Bone marrow (tissue), 2 donors: ENCODE measurements around the gene ANXA2.

Source experiments
- DNase-seq, 2 donors: peaks; one replicate each; lab custom pipeline; 2025; lab: John Stamatoyannopoulos, UW

The ANXA2 gene

DNA sequence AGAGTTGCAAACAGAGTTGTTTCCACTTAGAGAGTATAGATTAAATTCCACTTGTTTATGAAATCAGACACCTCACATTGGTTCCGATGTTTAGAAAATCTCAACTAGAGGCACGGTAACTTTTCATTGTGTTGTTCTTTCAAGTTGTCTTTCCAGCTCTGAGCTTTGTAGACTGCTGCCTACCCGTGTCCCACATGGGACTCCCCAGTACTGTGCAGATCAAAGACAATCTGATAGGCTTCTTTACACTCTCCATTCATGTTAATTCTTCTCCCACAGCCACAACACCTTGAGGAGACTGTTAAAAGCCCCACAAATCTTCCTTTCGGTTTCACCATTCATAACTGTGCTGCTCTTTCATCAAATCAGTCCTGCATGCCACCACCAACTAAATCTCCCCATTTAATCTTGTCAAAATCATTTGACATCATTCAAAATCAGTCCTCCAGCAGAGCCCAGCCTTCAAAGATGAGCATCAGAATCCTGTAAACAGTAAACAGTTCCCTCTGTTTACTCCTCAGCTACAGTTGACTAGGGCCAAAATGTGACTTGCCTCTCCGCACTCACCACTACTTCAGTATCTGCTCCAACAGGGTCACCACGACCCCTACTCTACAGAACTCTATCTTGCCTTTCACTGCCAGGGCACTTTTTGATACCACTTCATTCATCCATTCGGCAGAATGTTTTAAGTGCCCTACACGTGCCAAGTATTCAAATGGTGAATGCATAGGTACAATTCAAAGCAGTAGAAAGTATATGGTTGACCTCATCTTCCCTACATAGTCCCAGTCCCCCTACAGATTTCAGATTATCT is 8.3 kb downstream of the ANXA2 start:
- no peak for DNase-seq

DNA sequence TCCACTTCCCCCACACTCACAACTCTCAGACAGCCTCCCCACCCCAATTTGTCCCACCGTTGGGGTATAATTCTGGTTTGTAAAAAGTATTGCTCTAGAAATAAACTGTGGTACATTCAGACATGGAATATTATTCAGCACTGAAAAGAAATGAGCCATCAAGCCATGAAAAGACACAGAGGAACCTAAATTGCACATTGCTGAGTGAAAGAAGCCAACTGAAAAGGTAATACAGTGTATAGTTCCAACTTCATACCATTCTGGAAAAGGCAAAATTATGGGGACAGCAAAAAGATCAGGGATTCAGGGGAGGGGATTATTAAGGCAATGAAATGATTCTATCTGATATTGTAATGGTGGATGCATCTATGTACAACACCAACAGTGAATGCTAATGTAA is 10.5 kb downstream of the ANXA2 start:
- no peak for DNase-seq

DNA sequence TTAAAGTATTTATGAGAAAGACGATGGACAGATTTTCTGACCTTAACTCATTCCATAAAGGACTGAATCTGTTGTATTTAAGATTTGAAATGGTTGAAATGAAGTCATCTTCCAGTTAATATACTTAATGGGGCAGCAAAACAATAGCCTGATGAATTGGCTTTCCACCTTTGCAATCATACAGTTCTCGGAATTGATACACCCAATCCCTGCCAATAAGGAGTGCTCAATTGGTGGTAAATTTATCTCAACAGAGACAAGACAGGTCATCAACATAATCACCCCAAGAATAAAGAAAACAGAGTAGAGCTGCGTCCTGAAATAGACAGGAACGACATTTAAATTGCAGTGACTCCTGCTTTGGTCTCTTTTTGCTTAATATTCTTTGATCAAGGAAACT is 11.2 kb downstream of the ANXA2 start:
- no peak for DNase-seq

DNA sequence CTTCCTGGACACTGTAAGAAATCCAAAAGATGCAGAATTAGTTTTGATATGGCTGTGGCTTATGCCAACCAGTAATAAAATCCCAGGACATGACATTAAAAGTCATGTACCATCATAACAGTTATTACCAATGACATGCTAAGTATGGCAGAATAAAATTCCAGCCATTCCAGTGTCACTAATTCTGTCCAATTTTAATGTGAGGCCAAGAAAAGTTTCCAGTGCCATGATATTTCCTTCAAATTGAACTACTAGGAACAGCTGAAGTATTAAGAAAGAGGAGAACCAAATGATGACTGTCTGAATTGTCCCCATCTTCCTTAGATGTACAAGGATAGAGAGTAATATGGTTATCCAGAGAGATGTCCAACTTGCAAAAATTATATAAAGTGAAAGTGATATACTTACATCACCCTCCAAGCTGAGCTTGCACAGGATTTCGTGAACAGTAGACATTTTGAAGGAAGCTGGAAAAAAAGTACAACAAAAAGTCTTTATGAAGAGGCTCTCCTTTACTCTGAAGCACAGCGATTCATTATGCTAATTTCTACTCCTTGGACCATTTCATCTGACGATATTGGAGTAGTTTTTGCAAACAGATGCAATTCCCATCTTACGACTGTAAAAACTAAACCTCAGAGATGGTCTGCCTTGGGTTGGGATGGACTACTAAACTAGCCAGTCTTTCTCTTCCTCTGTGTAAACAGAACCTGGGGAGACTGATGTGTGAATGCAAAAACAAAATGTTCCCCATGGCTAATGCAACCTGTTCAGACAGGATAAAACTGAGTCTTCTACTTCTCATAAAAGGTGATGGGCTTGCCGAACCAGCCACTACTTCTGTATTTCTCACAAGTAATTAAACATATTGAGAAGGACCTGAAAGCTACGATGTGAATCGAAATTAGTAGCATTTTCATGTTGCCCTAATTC is 11.9 kb downstream of the ANXA2 start:
- DNase-seq = no peak

DNA sequence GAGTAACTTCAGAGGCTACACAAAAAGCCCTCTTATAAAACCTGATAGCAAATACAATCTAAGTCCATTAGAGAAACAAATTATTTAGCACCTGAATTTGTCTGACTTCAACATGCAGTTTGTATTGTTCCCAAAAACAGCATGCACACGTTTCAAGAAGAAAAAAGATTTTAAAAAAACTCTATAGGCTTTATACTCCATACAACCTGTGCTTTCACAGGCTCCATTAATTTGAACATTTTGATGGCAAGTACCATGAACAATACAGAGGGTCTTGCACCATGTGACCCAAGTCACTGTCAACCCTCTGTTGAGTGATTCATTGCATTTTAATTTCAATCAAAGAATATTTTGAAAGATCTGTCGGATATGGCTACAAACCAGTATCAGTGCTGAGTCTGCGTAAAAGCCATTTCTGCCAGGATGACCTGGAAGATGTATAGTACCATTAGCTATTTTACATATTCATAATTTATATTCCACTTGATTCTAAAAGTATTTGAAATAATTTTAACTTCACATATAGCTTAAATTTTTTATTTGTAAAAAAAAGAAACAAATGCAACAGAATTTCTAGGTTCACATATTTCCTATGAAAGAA is 13.2 kb downstream of the ANXA2 start:
- no peak for DNase-seq

DNA sequence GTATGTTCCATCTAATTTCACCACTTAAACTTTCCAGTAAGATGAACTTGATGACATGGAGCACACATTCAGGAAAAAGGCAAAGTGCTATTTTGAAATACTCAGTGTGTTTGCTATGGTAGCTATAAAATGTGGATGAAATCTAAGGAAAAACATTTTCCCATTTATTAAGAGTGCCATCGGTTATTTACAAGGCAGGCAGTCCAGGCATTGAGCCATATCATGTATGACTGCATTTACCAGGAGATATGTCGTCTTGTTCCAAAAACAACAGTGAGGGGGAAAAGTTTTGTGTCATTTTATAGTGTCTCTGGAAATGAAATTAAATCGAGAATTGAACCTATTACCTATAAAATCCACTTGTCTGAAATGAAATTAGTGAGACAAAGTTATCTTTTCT is 13.7 kb downstream of the ANXA2 start:
- DNase-seq = no peak

DNA sequence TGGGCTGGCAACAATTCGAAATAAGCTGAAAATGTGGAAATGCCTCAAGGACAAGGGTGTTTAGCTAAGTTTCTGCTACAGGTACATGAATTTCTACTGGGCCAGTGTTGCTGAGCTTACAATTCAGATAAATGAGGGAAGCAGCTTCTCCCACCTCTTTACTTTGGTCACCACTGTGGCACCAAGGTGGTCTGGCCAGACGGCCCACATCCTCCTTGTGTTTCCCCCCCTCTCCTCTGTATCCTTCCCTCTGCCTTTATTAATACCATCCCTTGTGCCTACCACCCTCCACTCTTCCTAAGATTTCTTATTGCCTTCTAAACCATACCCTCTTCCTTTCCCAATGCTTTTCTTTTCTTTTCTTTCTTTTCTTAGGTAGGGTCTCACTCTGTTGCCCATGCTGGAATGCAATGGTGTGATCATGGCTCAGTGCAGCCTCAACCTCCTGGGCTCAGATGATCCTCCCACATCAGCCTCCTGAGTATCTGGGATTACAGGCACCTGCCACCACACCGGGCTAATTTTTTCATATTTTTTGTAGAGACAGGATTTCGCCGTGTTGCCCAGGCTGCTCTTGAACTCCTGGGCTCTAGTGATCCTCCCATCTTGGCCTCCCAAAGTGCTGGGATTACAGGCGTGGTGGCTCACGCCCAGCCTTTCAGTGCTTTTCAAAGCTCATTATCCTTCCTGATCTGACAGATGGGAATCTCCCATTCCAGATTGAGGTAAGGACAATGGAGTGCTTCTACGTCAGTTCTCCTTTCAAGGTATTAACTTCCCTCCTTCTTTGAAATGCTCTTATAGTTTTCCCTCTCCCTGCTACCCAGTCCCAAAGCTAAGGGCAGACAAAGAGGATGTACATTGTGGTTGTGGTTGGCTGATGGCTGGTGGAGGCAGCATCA is 14.8 kb downstream of the ANXA2 start:
- DNase-seq = no peak

DNA sequence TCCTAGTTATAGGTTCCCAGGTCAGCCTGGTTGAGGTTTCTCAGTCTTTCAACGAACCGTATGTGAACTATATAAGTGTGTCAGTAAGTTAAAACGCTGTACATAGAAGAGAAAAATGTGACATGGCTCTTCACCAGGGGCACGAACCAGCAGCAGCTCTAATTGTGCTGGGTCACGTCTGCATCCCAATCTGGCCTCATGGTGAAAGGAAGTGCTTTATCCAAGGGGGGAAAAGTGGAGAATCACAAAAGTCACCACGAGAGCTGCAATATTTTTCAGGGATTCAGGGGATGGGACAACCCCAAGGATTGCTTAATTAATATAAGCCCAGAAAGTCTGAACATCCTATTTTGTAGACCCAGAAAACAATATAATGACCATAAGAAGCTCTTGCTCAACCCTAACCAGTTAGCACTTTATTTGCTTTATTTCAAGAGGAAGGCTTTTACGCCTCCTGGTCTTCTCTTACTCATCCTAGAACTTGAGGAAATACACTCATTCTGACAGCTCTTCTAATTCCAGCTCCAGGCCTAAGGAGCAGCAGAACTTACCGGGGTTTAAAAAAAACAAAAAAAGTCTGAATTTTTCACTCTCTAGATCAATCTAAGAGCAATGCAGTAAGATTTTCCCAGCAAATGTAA is 16.5 kb downstream of the ANXA2 start:
- no peak for DNase-seq

DNA sequence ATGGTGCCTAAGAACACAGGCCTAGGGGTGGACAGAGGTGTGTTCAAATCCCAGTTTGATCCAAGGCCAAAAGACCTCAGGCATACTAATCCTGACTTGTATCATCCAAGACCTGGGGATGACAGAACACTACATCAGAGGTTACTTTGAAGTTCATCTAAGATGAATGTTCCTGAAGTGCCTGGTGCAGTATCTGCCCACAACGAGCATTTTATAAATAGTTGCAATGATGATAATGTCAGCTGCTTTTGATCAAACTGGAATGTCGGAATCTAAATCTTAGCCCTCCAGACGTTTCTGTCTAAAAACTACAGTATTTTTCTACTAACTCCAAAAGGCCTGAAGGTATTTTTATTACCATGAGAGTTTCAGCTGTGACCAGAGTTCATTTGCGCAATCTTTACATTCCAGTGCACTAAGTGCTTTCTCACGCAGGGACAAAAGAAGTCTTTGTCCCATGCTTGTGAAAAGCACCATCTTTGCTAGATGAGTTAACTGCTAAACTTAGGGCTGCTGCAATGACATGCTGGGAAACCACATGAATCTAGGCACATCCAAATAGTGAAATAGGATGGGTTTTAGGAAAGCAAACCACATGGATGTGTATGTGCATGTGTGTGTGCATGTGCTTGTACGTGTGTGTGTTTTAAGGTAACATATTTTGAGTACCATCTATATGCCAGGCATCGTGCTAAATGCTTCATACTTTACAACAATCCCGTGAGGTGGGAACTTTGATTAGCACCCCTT is 18.1 kb downstream of the ANXA2 start:
- DNase-seq = no peak

DNA sequence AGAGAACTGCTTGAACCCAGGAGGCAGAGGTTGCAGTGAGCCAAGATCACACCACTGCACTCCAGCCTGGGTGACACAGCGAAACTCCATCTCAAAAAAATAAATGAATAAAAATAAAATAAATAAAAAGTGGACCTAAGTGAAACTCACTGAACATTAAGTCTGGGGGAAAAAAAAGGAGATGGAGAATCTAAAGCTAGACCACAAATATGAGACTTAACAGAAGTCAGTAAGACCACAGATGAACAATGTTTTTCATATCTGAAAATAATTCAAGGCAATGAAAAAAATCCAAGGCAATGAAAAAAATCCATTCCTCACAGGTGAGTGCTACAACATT is 18.6 kb downstream of the ANXA2 start:
- DNase-seq = no peak

DNA sequence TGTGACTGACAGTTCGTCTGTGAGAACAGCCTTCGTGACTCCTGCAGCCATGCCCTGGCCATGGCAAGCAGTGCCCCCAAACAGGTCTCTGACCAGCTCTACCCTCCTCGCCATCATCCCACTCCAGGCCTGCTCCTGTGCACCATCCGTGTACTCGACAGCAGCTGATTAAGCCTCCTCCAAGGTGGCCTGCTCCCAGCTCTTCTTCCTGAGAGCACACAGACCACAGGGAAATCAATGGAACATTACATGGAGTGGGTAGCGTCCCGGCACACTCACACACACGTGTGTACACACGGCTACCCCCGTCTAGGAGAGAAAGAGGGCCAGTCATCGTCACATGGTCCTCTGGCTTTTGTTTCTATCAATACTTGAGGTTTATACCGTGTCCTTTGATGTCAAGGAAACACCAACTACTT is 21.1 kb downstream of the ANXA2 start:
- no peak for DNase-seq

DNA sequence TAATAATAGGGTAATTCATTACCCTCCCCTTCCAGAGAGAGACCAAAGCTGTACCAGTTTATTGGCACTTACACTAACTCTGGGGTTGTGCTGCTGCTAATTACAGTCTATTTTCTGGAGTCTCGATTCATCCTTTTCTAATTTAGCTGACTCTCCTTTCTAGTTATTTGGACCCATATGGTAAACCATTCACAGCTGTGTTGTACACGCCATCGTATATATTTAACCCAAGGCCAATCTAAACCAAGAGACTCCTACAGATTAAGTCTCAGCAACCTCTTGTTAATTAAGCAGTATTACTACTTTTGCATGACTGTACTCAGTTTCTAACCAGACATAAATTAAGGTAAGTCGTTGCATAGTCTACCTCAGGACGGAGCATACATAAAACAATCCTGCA is 22.5 kb downstream of the ANXA2 start:
- DNase-seq = no peak

DNA sequence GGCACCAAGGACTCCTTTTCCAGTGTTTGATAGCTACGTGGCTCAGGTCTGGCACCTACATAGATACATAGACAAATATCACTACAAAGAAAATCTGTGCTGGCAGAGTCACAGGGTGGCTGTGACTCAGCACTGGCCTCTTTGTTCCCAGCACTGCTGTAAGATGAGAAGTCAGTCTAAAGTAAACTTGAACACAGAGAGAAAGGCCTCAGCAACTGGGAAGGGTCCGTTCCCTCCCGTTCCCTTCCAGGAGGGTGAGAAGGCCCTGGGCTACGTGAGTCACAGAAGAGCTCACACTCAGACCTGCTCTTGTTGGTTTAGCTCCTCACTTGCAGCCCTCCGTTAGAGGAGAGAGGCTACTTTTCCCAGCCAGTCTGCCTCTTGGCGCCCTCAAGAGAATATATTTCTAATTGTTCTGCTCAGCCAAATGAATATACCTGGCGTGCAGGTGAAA is 23.1 kb downstream of the ANXA2 start:
- no peak for DNase-seq

DNA sequence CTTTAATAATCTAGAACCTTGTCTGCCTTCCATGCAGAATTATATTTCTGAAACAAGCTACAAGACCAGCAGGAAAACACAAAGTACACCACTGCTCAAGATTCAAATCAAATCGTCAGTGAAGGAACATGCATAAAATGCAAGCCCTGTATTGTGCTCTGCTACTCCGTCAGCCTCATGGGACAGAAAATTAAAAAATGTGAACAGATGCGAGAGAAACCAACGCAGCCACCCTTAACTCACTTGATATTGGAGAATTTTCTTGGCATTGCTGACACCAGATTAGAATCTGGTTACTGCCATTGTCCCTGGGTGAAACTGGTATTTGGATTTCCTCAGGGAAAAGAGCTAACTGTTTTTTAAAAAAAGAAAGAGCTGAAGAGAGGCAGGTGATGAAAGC is 23.6 kb downstream of the ANXA2 start:
- no peak for DNase-seq

DNA sequence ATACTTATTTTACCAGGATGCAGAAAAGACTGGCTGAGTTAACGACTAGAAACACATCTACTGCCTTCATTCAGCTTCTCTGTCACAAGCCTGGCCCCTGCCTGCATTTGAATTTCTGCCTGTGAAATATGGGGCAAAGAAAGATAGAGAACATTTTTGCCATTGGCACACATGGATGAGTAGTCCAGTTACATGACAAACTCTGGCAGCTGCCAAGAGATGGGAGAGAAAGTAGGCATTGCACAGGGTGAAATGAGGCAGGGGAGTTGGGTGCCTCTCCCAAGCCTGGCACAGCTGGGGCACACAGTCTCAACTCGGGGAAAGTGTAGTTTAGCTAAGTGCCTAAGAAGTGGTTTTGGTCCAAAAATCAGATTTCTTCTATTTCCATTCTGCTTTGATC is 24.0 kb downstream of the ANXA2 start:
- no peak for DNase-seq

DNA sequence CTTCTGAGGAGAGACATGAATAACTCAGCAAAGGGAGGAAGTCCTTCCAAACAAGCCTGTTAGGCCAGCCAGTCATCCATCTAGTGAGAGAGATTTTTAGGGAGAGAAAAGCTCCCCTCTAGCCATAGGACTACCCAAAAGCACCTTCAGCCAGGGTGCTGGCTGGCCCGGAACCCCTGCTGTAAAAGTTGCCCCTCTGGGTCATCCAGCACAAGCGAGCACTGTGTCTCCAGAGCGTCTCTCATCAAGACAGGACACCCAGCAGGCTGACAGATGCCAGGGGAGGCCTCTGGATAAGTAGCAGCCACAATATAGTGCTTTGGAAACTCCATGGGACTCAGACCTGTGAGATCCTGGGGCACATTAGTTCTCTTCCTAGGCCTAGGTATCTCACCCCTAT is 24.5 kb downstream of the ANXA2 start:
- DNase-seq = no peak

DNA sequence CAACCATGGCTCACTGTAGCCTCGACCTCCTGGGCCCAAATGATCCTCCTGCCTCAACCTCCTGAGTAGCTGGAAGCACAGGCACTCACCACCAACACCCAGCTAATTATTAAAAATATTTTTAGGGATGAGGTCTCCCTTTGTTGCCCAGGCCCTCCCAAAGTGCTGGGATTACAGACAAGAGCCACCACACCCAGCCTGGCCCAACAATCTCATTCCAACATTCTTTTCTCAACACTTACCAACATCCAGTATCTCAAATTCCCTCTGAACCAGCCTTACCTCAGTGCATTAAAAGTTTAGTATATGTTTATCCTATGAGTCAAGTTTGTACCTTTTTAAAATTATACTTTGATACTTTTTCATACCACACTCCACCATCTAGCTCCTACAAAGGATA is 25.0 kb downstream of the ANXA2 start:
- no peak for DNase-seq

DNA sequence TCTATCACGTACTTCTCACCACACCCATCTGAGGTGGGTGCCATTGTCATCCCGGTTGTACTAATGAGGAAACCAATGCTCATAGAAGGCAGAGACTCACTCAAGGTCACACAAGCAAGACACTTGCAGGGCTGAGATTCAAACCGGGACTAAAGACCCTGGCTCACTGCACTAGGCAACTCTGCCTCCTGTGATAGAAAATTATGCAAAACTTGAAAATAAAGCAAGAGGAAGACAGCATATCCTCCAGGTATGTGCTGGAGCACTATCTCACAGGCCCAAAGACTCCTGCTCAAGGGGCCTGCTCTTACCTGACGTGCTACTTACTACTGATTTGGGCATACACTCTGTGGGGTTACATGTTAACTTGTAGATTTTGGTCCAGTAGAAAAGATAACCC is 25.6 kb downstream of the ANXA2 start:
- DNase-seq = no peak

DNA sequence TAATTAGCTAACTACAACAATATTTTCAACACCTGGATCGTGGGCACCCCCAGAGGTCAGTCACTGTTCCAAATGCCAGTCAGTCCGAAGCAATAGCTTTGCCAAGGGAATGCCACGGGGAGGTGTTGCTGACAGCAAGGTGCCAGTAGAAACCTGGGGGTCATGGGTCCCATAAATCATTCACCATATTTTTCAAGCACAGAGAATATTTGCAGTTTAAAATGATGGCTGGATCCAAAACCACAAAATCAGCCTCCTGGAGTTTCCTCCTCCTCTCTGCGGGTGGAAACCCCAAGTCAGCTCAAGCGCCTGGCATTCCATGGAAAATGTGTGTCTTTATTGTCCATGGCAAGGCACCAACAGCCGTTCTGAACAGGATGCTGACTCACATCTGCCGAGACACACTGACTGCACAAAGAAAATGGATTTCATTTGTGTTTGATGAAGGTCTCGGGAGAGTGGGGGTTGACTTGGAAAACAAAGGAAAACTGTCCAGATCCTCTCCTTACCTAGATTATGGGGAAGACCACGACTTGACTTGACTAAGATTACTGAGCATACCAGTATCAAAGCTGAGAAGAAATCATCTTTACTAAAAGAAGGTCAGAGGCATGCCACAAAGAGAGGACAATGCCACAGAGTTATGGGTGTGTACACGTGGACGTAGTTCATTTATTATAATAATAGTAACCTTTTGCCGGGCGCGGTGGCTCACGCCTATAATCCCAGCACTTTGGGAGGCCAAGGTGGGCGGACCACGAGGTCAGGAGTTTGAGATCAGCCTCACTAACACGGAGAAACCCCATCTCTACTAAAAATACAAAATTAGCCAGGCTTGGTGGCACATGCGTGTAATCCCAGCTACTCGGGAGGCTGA is 26.4 kb downstream of the ANXA2 start:
- no peak for DNase-seq

DNA sequence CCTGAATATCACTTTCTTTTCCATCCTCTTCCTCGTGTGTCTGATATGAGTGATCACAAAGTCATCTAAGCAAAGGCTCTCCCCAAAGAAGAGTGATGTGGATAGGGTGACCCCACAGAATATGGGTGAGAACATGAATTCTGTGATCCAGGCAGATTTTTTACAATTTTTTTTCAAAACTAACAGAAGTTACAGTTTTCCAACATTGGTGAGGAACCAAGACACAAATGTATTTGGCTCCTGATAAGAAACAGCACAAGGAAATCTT is 27.0 kb downstream of the ANXA2 start:
- no peak for DNase-seq
